ENCODE results near the gene SMAD2.

GRCh38 chr18:47800756-47801155, 129.7 kb downstream of the SMAD2 start:
- TF ChIP-seq, protein P1, sequence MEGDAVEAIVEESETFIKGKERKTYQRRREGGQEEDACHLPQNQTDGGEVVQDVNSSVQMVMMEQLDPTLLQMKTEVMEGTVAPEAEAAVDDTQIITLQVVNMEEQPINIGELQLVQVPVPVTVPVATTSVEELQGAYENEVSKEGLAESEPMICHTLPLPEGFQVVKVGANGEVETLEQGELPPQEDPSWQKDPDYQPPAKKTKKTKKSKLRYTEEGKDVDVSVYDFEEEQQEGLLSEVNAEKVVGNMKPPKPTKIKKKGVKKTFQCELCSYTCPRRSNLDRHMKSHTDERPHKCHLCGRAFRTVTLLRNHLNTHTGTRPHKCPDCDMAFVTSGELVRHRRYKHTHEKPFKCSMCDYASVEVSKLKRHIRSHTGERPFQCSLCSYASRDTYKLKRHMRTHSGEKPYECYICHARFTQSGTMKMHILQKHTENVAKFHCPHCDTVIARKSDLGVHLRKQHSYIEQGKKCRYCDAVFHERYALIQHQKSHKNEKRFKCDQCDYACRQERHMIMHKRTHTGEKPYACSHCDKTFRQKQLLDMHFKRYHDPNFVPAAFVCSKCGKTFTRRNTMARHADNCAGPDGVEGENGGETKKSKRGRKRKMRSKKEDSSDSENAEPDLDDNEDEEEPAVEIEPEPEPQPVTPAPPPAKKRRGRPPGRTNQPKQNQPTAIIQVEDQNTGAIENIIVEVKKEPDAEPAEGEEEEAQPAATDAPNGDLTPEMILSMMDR (IDR thresholded peaks at IDR 0.05) = no peak
- no peak for TF ChIP-seq POLR2A (IDR thresholded peaks at IDR 0.05)
